8988T (cell line): ENCODE results near the gene SNRPA1.
"Not testable (repeated sequence)": the region's sequence is repeated elsewhere in the genome, so short reads cannot be mapped to it uniquely, and the experiment has no call there.

Source experiments
- DNase-seq: peaks from one replicate; pipeline ENCODE4 v3.0.0; 2011

Gene SNRPA1

DNA sequence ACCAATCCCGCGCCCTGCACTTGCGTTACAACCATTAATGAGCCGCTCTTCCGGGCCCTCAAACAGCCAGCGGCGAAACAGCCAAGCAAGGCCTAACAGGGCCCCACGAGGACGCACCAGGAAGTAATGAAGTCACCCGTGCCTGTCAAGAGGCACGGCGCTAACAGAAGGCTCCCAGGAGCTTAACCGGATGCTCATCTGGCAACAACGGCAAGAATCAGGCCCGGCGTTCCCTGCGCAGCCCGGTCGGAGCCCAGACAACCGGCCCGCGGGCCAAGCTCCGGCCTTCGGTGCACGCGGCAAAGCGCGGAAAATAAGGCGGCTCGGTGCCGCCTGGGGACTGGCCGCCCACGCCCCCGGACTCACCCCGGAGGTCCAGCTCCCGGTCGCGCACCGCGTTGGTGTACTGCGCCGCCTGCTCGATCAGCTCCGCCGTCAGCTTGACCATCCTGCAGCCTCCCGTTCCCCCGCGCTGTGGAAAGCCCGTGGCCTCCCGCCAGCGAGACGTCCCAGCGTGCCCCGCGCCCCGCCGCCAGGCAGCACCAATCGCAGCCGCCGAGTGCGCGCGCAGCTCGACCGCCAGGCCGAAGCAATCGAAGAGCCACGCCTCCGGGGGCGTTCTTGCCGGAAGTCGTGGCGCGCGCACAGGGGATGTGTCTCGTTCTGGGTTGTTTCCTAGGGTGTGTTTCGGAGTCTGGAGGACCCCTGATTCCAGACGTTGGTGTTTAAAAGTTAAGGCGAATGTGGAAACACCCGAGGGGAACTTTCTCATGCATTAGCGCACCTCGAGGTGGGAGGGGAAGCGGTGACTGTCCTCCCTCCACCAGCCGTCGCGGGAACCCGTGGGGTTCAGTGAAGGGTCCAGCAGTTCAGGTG is at the start of gene SNRPA1:
SNRPA1 (minus strand) TSS at position 518 of the 876 bp plus-strand sequence; CDS start at position 448, 70 bp downstream.
- DNase-seq, result peak; percentile 60

DNA sequence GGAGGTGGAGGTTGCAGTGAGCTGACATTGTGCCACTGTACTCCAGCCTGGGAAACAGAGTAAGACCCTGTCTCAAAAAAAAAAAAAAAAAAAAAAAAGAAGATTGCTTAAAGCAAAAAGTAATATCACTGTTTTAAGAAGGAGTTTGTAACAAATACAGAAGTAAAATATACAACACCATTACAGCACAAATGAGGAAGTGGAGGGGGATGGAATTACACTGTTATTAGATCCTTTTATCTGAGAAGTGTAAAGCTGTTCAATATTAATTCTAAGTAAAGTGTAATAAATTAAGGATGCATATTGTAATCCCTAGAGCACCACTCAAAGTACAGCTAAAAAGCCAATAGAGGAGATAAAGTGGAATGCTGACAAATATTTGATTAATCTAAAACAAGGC is 47.0 kb upstream of the SNRPA1 start:
- DNase-seq, result no peak

DNA sequence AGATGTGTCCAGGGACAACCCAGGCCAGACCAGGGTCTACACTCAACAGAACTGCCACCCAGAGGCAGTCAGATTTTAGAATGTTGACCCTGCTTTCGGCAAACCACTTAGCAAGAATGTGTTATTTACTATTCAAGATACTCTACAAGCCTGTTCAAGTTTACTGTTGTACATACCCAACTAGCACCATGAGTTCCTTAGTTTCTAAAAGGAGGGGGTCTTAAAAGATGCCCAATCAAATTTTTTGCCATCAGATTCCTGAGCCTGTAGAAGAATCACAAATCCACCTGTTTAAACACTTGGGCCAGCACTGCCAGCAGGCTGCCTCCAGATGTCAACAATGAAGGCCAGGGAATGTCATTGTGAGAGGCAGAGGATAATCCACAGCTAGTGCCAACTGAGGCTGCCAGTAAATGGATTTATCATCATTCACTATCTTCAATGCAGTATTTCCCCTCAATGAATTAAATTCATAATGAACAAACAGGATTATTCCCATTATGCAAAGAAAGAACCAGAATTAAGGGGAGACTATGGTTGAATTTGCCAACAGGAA is 43.5 kb upstream of the SNRPA1 start:
- no peak for DNase-seq

- DNase-seq, result no peak
Observed at GRCh38 chr15:101337976-101338375, 42.9 kb upstream of the SNRPA1 start.

GRCh38 chr15:101333907-101334789 is 39.1 kb upstream of the SNRPA1 start:
- not testable (repeated sequence) for DNase-seq

GRCh38 chr15:101332061-101332467 is 37.0 kb upstream of the SNRPA1 start:
- DNase-seq, result no peak

GRCh38 chr15:101329867-101330380 is 34.9 kb upstream of the SNRPA1 start:
- DNase-seq, result no peak

DNA sequence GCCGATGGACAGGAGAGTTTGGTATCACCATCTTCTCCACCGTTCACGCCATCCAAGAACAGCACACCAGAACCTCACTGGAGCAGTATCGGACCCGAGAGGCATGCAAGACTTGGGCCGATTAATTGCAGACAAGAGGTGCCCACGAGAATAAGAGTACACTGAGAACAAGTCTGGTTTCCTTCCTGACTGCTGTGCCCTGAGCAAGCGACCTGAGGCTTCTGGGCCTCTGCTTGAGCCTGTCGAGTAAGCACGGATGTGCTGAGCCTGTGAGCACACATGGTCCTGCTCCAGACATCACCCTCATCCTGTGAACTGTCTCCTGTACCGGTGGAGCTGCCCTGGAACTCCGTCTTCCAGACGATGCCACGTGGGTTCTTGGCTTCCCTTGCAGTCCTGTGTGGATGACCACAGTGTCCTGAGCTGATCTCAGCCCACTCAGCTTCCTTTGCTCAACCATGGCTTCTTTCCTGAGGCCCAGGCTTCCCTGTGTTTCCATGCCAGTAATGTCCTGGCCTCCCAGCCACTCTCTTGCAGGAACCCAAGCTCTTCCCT is 34.3 kb upstream of the SNRPA1 start:
- no peak for DNase-seq

- DNase-seq, result no peak
Observed at GRCh38 chr15:101328001-101328400, 33.0 kb upstream of the SNRPA1 start.

DNA sequence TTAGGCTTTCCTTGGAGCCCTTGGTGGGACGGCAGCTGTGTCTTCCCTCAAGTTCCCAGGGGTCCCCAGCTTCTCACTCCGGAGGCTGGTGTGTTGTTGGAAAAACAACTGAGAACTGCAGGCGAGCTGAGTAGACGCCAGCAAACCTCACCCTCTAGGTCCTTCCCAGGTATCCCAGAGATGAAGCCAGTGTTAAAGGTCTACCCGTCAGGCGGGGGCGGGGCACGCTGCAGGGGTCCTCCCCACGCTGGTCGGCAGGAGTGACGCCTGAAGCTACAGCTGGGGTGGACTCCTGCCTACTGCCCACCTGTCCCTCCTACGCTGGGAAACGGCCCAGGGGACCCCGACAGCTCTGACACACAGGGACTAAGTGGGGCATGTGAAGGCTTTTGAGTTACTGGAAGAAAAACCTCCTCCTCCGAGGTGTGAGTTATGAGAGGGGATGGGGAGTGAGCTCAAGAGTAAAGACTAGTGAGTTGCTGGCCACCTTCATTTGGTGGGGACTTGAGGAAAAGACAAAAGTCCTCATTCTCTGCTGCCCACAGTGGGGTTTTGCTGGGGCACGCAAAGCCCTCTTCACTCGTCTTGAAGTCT is 32.2 kb upstream of the SNRPA1 start:
- no peak for DNase-seq

GRCh38 chr15:101326462-101327146 is 31.6 kb upstream of the SNRPA1 start:
- no peak for DNase-seq

DNA sequence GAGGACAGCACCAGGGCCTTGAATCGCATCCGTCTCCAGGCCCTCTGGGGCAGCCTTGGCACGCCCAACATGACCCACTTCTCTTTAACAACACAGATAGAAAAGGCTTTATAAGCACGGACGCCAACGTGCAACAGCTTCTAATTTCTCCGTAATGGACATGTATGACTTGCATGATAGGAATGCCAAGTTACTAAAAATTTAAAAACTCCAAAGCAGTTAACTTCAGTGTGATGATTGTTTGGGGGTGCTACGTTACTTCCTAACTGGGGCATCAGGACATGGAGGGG is 30.9 kb upstream of the SNRPA1 start:
- DNase-seq, result no peak

DNA sequence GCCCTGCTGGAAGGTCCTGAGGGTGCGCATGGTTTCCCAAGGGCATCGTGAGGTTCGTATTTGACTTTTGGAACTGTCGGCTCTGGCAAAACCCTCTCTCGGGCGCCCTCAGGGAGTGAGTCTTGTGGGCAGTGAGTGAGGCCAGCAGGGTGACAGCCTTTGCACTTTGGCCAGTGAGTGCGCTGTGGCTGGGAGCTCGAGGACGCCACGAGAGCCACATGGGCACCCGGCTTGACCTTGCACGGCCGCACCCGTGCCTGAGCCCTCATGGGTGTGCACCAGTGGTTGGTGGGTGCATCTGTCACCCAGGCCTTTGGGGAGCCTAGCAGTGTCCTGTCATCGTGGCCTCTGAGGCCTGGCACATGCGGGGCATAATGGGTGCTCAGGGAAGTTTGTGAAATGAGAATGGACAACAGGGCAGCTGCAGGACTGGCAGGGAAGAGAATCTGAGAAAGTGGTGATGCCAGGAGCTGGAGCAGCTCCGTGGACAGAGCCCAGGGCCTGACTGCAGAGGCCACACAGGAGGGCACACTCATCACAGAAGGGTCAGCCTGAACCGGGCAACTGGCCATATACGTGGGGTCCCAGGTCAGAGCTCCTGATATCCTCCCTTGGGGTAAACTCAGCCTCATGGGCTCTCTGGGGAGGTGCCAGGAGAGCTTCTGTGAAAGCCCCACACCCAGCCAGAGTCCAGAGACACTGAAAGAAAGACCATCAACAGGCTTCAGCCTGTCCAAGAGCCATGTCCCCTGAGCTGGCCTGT is 30.4 kb upstream of the SNRPA1 start:
- DNase-seq, result no peak

GRCh38 chr15:101324524-101325177 is 29.6 kb upstream of the SNRPA1 start:
- no peak for DNase-seq

GRCh38 chr15:101323793-101324523 is 28.9 kb upstream of the SNRPA1 start:
- DNase-seq, result no peak

DNA sequence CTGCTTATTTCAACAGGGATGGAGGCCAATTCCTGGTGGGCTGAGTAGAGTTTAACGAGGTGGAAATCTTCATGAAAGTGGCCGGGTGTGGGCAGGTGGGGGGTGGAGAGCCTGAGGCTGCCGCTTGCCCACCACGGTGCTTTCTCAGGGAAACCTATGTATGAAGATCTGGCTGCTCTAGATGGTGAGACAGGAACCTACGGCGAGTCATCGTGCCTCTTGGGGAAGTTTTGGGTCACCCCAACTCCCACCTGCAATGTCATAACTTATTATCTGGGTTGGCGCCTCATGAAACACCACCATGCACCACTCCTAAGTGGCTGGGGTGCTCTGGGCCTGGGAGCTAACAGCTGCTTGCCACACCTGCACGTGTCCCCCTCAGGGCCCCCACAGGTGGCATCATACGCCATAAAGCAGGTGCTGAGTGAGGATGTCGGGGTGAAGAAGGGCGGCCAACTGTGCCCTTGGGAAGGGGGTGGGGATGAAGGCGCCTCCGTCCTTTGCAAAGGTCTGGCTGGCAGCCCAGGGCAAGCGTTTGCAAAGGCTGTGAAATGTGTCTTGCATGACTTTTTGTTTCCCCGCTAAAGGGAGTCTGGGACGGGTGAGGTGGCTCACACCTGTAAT is 27.9 kb upstream of the SNRPA1 start:
- no peak for DNase-seq

DNA sequence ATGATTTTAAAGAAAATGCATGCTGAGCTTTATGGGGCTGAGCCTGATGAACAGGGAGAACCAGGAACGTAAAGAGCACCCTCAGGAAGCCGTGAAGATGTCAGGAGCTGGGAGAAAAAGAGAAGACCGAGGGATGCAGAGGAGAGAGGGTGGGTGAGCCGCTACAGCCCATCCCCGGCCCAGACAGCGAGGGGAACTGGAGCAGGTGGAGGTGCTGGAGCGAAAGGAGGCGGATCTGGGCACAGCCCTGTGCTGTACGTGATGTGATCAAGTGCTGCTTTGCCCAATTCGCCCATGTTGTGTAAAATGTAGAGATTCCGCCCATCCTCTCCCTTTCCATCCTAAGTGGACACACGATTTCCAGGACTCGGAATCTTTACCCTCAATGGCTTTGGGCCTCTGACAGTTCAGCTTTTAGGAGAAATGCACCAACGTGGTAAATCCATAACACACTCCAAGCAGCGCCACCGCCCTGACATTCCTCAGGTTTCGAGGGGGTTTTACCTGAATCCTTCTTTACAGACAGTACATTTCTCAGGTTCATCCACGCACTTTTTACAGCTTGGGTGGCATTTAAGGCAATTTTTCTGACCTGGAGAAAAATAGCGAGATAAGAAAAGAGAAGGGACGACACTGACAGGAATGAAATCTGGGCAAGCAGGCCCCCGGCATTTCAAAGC is 27.1 kb upstream of the SNRPA1 start:
- DNase-seq, result no peak

DNA sequence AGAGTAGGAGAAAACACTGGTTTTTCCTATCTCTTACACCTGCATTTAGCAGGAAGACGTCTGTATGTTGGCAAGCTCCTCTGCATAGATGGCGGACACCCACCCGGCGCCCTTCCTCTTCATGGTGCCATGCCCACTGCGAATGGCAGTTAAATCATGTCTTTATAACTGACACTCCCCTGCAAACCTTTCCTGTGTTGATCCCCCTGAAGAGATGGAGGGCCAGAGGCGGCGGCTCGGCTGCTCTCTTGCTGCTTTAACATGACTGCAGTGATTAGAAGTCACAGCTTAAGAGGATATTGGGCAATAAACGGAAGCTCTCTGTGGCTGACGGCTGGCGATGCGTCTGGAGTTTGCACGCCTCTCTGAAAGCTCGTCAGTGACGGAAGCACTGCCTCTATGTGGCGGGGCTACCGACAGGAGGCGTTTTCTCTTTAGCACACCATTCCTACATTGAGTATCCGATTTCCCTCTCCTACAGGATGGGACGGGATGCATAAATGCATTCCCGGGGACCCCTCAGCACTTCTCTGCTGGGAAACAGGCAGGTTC is 25.5 kb upstream of the SNRPA1 start:
- DNase-seq, result no peak

DNA sequence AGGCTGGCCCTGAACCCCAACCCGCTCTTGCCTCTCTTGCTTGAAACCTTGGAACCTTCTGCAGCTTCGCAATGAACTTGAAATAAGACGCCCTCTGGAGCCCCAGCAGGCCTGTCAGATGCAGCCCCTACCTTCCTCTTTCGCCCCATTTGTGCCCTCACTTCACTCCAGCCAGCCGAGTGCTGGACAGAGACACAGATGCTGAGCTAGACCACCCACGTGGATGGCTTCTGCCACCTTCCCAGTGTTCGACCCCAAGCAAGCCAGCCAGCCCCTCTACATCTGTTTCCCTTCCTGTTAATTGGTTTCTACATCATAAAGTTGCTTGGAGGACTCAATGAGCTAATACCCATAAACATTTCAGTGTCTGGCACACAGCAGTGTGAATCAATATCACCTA is 23.8 kb upstream of the SNRPA1 start:
- DNase-seq, result no peak
